Testis (tissue), 2 donors: ENCODE data around the gene ADAMTS10.

Experiments used
- POLR2A ChIP-seq: fragments of 450-650 bp; IDR thresholded peaks from one replicate; pipeline ENCODE4 v1.6.1; 2017; ENCODE audit warnings: antibody characterized with exemption, mild to moderate bottlenecking, moderate library complexity
- TF ChIP-seq, protein P1 (sequence below), 3 experiments: fragments of 450-650 bp in 2 of 3; fragments of 200-600 bp in 1 of 3; sonication (generic) in 1 of 3; IDR thresholded peaks; one replicate each; pipeline ENCODE4 v1.5.1; 2016 to 2019; ENCODE audit warnings: antibody characterized with exemption in 3 of 3, mild to moderate bottlenecking in 2 of 3, moderate library complexity in 1 of 3

DNA sequence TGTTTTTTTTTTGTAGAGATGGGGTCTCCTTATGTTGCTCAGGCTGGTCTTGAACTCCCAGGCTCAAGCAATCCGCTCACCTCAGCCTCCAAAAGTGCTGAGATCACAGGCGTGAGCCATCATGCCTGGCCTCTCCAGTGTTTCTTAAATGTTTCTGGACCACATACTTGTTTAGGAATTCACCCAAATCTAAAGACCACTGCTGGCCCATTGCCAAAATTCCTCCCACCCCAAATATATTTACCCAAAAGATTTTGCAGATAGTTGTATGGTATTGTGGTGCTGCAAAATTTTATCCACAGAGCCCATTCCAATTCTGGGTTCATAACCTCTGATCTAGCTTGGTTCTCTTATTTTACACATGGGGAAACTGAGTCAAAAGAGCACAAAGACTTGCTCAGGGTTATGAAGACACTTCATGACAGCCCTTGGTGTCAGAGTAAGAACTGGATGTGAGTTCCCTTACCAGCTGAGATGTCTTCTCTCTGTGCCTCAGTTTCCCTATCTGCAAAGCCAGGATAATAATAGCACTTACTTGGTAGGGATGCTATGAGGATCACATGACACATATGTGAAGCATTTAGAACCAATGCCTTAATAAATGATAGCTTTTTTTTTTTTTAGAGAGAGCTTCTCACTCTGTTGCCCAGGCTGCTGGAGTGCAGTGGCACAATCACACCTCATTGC lies 30.8 kb upstream of the ADAMTS10 start:
- TF ChIP-seq, protein P1, sequence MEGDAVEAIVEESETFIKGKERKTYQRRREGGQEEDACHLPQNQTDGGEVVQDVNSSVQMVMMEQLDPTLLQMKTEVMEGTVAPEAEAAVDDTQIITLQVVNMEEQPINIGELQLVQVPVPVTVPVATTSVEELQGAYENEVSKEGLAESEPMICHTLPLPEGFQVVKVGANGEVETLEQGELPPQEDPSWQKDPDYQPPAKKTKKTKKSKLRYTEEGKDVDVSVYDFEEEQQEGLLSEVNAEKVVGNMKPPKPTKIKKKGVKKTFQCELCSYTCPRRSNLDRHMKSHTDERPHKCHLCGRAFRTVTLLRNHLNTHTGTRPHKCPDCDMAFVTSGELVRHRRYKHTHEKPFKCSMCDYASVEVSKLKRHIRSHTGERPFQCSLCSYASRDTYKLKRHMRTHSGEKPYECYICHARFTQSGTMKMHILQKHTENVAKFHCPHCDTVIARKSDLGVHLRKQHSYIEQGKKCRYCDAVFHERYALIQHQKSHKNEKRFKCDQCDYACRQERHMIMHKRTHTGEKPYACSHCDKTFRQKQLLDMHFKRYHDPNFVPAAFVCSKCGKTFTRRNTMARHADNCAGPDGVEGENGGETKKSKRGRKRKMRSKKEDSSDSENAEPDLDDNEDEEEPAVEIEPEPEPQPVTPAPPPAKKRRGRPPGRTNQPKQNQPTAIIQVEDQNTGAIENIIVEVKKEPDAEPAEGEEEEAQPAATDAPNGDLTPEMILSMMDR (IDR thresholded peaks at IDR 0.05), result no peak
- TF ChIP-seq POLR2A, result no peak
